Measurements from ENCODE around the gene ENTHD1.

- TF ChIP-seq CTCF (IDR thresholded peaks at IDR 0.05; ENCODE audit: low read depth, low read length, poor library complexity, severe bottlenecking) (no peak), EZH2phosphoT487 (IDR thresholded peaks at IDR 0.05; ENCODE audit: borderline replicate concordance, low read length) (no peak)
Observed at GRCh38 chr22:39723899-39724351, 169.6 kb downstream of the ENTHD1 start.

Data from DOHH2 (cell line).